Measurements from ENCODE around the gene CAPN5.

CAPN5 gene

DNA sequence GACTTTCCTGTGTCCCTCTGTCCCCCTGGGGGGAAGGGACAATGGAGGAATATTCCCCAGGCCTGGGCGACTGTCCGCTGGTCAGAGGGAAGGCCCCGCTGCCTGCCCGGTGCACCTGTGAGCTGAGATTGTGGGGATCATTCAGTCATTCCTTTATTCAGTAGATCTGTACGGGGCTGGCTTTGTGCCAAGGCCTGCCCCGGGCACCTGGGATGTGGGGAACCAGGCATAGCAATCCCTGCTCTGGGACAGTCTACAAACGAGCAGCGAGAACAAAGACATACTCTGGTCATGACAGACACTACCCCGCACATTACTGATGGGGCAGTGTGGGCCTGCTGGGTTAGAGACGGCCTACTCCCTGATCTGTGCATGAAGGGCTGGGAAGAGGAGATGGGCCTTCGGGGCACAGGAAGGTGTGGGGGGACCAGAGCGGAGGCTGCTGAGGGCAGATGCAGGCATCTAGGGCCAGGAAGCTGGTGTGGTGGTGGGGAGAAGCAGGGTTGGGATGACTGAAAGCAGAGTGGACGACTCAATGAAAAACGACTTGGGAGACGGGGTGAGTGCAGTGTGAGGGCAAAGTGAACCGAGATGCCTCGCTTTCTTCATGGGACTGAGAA, 59.5 kb downstream of the CAPN5 start:
- no peaks in the 10 kb centered on the region for H3K27me3 ChIP-seq (ENCODE audit: insufficient read depth, poor library complexity, severe bottlenecking)
- no peak overlapping the region for H3K4me3 ChIP-seq (replicated peaks; ENCODE audit: insufficient read depth, low read length)
- no peak for DNase-seq (ENCODE audit: low read depth in 1 of 2, low spot score in 1 of 2)
- H3K27ac ChIP-seq (replicated peaks) = no peak overlapping the region
- TF ChIP-seq SPI1 (IDR thresholded peaks at IDR 0.05; ENCODE audit: borderline replicate concordance, low read depth) = no peak

DNA sequence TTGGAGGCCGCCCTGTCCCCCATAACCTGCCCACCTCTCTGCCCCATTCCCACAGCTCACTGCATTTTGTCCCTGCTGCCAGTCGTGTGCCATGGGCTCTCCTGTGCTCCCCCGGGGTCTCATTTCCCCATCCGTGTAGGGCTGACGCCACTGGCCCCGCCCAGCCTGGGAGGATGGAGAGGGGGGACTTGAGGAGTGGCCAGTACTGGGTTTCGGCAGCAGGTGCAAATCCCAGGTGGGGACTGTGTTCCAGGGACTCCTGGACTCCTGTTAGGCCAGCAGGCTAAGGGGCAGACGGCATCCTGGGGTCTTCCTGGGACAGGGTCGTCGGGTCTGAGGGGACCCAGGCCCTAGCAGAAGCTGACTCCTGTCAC, 60.1 kb downstream of the CAPN5 start:
- H3K27ac ChIP-seq (replicated peaks) = no peak overlapping the region

DNA sequence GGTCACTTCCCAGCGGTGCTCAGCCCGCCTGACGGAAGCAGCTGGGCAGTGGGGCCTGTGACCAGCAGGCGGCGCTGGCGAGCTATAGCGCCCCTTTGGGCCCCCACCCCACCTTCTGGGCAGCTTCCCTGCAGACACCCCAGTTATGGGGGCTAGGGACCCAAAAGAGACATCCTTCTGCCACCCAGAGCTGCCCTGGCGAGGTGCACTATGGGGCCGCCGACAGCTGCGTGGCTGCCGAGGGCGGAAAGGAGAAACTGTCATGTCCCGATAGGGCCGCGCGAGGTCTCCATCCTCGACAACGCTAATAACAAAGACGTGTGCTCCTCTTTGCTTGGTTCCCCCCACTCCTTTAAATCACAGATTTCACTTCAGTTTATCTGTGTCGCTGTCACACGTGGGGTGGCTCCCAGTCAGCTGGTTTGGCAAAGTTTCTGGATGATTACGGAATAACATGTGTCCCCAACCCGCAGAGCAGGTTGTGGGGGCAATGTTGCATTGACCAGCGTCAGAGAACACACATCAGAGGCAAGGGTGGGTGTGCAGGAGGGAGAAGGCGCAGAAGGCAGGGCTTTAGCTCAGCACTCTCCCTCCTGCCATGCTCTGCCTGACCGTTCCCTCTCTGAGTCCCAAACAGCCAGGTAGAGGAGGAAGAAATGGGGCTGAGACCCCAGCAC, 60.6 kb downstream of the CAPN5 start:
- Histone ChIP-seq H3K4me3 (replicated peaks; ENCODE audit: insufficient read depth, low read length) (peak overlapping the region; percentile 36), H3K27ac (replicated peaks) (no peak overlapping the region), H3K27me3 (ENCODE audit: insufficient read depth, poor library complexity, severe bottlenecking) (no peaks in the 10 kb centered on the region)
- DNase-seq (ENCODE audit: low read depth in 1 of 2, low spot score in 1 of 2) = peak; percentile 25 to 37
- no peak for TF ChIP-seq GABPA (IDR thresholded peaks at IDR 0.05; ENCODE audit: low read depth)
- no peak for TF ChIP-seq SPI1 (IDR thresholded peaks at IDR 0.05; ENCODE audit: borderline replicate concordance, low read depth)
- no peak for TF ChIP-seq POLR2AphosphoS5 (IDR thresholded peaks at IDR 0.05; ENCODE audit: low read depth)
- TF ChIP-seq, protein P1, sequence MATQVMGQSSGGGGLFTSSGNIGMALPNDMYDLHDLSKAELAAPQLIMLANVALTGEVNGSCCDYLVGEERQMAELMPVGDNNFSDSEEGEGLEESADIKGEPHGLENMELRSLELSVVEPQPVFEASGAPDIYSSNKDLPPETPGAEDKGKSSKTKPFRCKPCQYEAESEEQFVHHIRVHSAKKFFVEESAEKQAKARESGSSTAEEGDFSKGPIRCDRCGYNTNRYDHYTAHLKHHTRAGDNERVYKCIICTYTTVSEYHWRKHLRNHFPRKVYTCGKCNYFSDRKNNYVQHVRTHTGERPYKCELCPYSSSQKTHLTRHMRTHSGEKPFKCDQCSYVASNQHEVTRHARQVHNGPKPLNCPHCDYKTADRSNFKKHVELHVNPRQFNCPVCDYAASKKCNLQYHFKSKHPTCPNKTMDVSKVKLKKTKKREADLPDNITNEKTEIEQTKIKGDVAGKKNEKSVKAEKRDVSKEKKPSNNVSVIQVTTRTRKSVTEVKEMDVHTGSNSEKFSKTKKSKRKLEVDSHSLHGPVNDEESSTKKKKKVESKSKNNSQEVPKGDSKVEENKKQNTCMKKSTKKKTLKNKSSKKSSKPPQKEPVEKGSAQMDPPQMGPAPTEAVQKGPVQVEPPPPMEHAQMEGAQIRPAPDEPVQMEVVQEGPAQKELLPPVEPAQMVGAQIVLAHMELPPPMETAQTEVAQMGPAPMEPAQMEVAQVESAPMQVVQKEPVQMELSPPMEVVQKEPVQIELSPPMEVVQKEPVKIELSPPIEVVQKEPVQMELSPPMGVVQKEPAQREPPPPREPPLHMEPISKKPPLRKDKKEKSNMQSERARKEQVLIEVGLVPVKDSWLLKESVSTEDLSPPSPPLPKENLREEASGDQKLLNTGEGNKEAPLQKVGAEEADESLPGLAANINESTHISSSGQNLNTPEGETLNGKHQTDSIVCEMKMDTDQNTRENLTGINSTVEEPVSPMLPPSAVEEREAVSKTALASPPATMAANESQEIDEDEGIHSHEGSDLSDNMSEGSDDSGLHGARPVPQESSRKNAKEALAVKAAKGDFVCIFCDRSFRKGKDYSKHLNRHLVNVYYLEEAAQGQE (IDR thresholded peaks at IDR 0.05; ENCODE audit: insufficient replicate concordance, low read depth) = no peak
- TF ChIP-seq, protein P2, sequence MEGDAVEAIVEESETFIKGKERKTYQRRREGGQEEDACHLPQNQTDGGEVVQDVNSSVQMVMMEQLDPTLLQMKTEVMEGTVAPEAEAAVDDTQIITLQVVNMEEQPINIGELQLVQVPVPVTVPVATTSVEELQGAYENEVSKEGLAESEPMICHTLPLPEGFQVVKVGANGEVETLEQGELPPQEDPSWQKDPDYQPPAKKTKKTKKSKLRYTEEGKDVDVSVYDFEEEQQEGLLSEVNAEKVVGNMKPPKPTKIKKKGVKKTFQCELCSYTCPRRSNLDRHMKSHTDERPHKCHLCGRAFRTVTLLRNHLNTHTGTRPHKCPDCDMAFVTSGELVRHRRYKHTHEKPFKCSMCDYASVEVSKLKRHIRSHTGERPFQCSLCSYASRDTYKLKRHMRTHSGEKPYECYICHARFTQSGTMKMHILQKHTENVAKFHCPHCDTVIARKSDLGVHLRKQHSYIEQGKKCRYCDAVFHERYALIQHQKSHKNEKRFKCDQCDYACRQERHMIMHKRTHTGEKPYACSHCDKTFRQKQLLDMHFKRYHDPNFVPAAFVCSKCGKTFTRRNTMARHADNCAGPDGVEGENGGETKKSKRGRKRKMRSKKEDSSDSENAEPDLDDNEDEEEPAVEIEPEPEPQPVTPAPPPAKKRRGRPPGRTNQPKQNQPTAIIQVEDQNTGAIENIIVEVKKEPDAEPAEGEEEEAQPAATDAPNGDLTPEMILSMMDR (IDR thresholded peaks at IDR 0.05; ENCODE audit: insufficient read depth, low read length) = peak; percentile 80

More for the DNA sequence above, 60.1 kb downstream of the CAPN5 start:
- H3K4me3 ChIP-seq (replicated peaks; ENCODE audit: insufficient read depth, low read length) = peak overlapping the region; percentile 36
- H3K27me3 ChIP-seq (ENCODE audit: insufficient read depth, poor library complexity, severe bottlenecking) = no peaks in the 10 kb centered on the region
- no peak for DNase-seq (ENCODE audit: low read depth in 1 of 2, low spot score in 1 of 2)
- TF ChIP-seq, protein P2 (IDR thresholded peaks at IDR 0.05; ENCODE audit: insufficient read depth, low read length) = no peak
- TF ChIP-seq SPI1 (IDR thresholded peaks at IDR 0.05; ENCODE audit: borderline replicate concordance, low read depth) (no peak), POLR2AphosphoS5 (IDR thresholded peaks at IDR 0.05; ENCODE audit: low read depth) (no peak)
- TF ChIP-seq, protein P1 (IDR thresholded peaks at IDR 0.05; ENCODE audit: insufficient replicate concordance, low read depth) = no peak

DNA sequence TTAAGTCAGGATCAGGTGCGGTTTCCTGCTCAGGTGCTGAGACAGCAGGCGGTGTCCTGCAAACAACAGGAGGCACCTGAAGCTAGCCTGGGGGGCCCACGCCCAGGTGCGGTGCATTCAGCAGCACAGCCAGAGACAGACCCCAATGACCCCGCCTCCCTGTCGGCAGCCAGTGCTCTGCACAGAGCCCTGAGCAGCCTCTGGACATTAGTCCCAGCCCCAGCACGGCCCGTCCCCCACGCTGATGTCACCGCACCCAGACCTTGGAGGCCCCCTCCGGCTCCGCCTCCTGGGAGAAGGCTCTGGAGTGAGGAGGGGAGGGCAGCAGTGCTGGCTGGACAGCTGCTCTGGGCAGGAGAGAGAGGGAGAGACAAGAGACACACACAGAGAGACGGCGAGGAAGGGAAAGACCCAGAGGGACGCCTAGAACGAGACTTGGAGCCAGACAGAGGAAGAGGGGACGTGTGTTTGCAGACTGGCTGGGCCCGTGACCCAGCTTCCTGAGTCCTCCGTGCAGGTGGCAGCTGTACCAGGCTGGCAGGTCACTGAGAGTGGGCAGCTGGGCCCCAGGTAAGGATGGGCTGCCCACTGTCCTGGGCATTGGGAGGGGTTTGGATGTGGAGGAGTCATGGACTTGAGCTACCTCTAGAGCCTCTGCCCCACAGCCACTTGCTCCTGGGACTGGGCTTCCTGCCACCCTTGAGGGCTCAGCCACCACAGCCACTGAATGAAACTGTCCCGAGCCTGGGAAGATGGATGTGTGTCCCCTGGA, 61.3 kb downstream of the CAPN5 start, which contains the start of gene MYO7A:
Gene MYO7A (plus strand): TSS at position 327 of the 772 bp plus-strand sequence. CDS start 2,389 bp downstream, outside the sequence.
- DNase-seq (ENCODE audit: low read depth in 1 of 2, low spot score in 1 of 2) = no peak
- TF ChIP-seq, protein P2 (IDR thresholded peaks at IDR 0.05; ENCODE audit: insufficient read depth, low read length) = no peak
- TF ChIP-seq GABPA (IDR thresholded peaks at IDR 0.05; ENCODE audit: low read depth) = no peak
- TF ChIP-seq SPI1 (IDR thresholded peaks at IDR 0.05; ENCODE audit: borderline replicate concordance, low read depth) = no peak
- TF ChIP-seq, protein P1 (IDR thresholded peaks at IDR 0.05; ENCODE audit: insufficient replicate concordance, low read depth) = no peak
- TF ChIP-seq POLR2AphosphoS5 (IDR thresholded peaks at IDR 0.05; ENCODE audit: low read depth) = no peak

More for the DNA sequence above, 61.3 kb downstream of the CAPN5 start, which contains the start of gene MYO7A:
- Histone ChIP-seq H3K27ac (replicated peaks) (no peak within 1 kb of the TSS), H3K4me3 (replicated peaks; ENCODE audit: insufficient read depth, low read length) (peak within 1 kb of the TSS; percentile 36), H3K27me3 (ENCODE audit: insufficient read depth, poor library complexity, severe bottlenecking) (no peaks in the 10 kb centered on the region)

Measured in HL-60 (cell line).